HG03097 (cell line): ENCODE measurements around the gene PTCH1.
A peak's percentile ranks its signal among the peaks of the same experiment; 100 is the strongest.

Experiments used
- ATAC-seq: cut with Tn5 transposase; IDR thresholded peaks from one replicate; pipeline ENCODE4 v1.9.1; 2021; ENCODE audit not compliant: unreplicated experiment, low FRiP score

The PTCH1 gene

GRCh38 chr9:95477441-95477840 is 39.3 kb downstream of the PTCH1 start:
- no peak for ATAC-seq

- ATAC-seq: no peak
Observed at GRCh38 chr9:95468791-95469190, 48.0 kb downstream of the PTCH1 start.

- no peak for ATAC-seq
Observed at GRCh38 chr9:95465115-95465514, 51.7 kb downstream of the PTCH1 start.

GRCh38 chr9:95463148-95464060 is 53.4 kb downstream of the PTCH1 start:
- ATAC-seq: peak; percentile 23

GRCh38 chr9:95462249-95463147 is 54.3 kb downstream of the PTCH1 start:
- ATAC-seq: peak; percentile 90

GRCh38 chr9:95461448-95462248 is 55.1 kb downstream of the PTCH1 start:
- no peak for ATAC-seq

GRCh38 chr9:95460518-95461164 is 56.1 kb downstream of the PTCH1 start:
- ATAC-seq: no peak

- ATAC-seq: no peak
Observed at GRCh38 chr9:95459851-95460517, 56.8 kb downstream of the PTCH1 start.

- ATAC-seq: no peak
Observed at GRCh38 chr9:95459178-95459577, 57.6 kb downstream of the PTCH1 start.

- ATAC-seq: no peak
Observed at GRCh38 chr9:95458666-95459065, 58.1 kb downstream of the PTCH1 start.

- no peak for ATAC-seq
Observed at GRCh38 chr9:95457769-95458168, 59.0 kb downstream of the PTCH1 start.

GRCh38 chr9:95455714-95456113 is 61.1 kb downstream of the PTCH1 start:
- no peak for ATAC-seq

- ATAC-seq: no peak
Observed at GRCh38 chr9:95452176-95452575, 64.6 kb downstream of the PTCH1 start.

- no peak for ATAC-seq
Observed at GRCh38 chr9:95451065-95451426, 65.7 kb downstream of the PTCH1 start.

GRCh38 chr9:95450171-95451064 is 66.4 kb downstream of the PTCH1 start:
- ATAC-seq: no peak

GRCh38 chr9:95449016-95449415 is 67.8 kb downstream of the PTCH1 start:
- ATAC-seq: no peak

GRCh38 chr9:95447660-95448420 is 68.9 kb downstream of the PTCH1 start:
- no peak for ATAC-seq

GRCh38 chr9:95446984-95447383 is 69.8 kb downstream of the PTCH1 start:
- ATAC-seq: no peak
